MM.1S (cell line): ENCODE measurements around the gene FN3KRP.

Experiments used
- DNase-seq: peaks from one replicate; pipeline ENCODE4 v3.0.0-alpha.2; 2015
- H2AFZ ChIP-seq: fragments of 300-600 bp; sonication (generic); 2 replicates; pipeline ENCODE4 v1.6.0; 2016; ENCODE audit warnings: antibody characterized with exemption, low read length
- H3F3A ChIP-seq: fragments of 300-600 bp; sonication (generic); 2 replicates; pipeline ENCODE4 v1.6.1; 2016; ENCODE audit warnings: mild to moderate bottlenecking, antibody characterized with exemption, low read length, moderate library complexity, mixed read lengths; ENCODE audit not compliant: insufficient read depth
- H3K27ac ChIP-seq: fragments of 300-600 bp; sonication (generic); 2 replicates; pipeline ENCODE4 v1.5.1; 2016; ENCODE audit warnings: mild to moderate bottlenecking, low read length
- H3K27me3 ChIP-seq: fragments of 300-600 bp; sonication (generic); replicated peaks from 2 replicates; pipeline ENCODE4 v1.6.0; 2016; ENCODE audit warnings: low read length; ENCODE audit not compliant: insufficient read depth
- H3K36me3 ChIP-seq: fragments of 300-600 bp; sonication (generic); replicated peaks from 2 replicates; pipeline ENCODE4 v1.6.1; 2016; ENCODE audit warnings: mild to moderate bottlenecking, low read length, mixed read lengths; ENCODE audit not compliant: insufficient read depth
- H3K4me1 ChIP-seq: fragments of 300-600 bp; sonication (generic); 2 replicates; pipeline ENCODE4 v1.6.1; 2016; ENCODE audit warnings: low read length, mixed read lengths
- H3K4me2 ChIP-seq: fragments of 300-600 bp; sonication (generic); 2 replicates; pipeline ENCODE4 v1.6.0; 2016; ENCODE audit warnings: low read depth, low read length
- H3K4me3 ChIP-seq: fragments of 300-600 bp; sonication (generic); 2 replicates; pipeline ENCODE4 v1.5.1; 2016; ENCODE audit warnings: low read length, mixed read lengths
- H3K79me2 ChIP-seq: fragments of 300-600 bp; sonication (generic); 2 replicates; pipeline ENCODE4 v1.6.1; 2016; ENCODE audit warnings: mixed run types, low read length, mixed read lengths
- H3K9ac ChIP-seq: fragments of 300-600 bp; sonication (generic); 2 replicates; pipeline ENCODE4 v1.6.1; 2016; ENCODE audit warnings: low read length, mixed read lengths
- H3K9me2 ChIP-seq: fragments of 300-600 bp; sonication (generic); replicated peaks from 2 replicates; pipeline ENCODE4 v1.6.1; 2016; ENCODE audit warnings: mild to moderate bottlenecking, low read length, mixed read lengths; ENCODE audit not compliant: insufficient read depth
- H3K9me3 ChIP-seq: fragments of 300-600 bp; sonication (generic); replicated peaks from 2 replicates; pipeline ENCODE4 v1.6.1; 2016; ENCODE audit warnings: mild to moderate bottlenecking, low read length, mixed read lengths; ENCODE audit not compliant: insufficient read depth
- H4K20me1 ChIP-seq: fragments of 300-600 bp; sonication (generic); 2 replicates; pipeline ENCODE4 v1.6.1; 2016; ENCODE audit warnings: mild to moderate bottlenecking, low read length, moderate library complexity, mixed read lengths; ENCODE audit not compliant: insufficient read depth
- EZH2 ChIP-seq: fragments of 300-600 bp; sonication (generic); optimal IDR thresholded peaks from 2 replicates; pipeline ENCODE3; 2017; ENCODE audit warnings: low read depth, mild to moderate bottlenecking, antibody characterized with exemption, low read length, mixed read lengths
- EZH2phosphoT487 ChIP-seq: fragments of 300-600 bp; sonication (generic); IDR thresholded peaks from 2 replicates; pipeline ENCODE4 v1.6.1; 2018; ENCODE audit warnings: antibody characterized with exemption, low read length
- TF ChIP-seq, protein P1 (sequence below): fragments of 300-600 bp; sonication (generic); IDR thresholded peaks from 2 replicates; pipeline ENCODE4 v1.5.1; 2016; ENCODE audit warnings: antibody characterized with exemption, low read length, mixed read lengths

Gene FN3KRP

DNA sequence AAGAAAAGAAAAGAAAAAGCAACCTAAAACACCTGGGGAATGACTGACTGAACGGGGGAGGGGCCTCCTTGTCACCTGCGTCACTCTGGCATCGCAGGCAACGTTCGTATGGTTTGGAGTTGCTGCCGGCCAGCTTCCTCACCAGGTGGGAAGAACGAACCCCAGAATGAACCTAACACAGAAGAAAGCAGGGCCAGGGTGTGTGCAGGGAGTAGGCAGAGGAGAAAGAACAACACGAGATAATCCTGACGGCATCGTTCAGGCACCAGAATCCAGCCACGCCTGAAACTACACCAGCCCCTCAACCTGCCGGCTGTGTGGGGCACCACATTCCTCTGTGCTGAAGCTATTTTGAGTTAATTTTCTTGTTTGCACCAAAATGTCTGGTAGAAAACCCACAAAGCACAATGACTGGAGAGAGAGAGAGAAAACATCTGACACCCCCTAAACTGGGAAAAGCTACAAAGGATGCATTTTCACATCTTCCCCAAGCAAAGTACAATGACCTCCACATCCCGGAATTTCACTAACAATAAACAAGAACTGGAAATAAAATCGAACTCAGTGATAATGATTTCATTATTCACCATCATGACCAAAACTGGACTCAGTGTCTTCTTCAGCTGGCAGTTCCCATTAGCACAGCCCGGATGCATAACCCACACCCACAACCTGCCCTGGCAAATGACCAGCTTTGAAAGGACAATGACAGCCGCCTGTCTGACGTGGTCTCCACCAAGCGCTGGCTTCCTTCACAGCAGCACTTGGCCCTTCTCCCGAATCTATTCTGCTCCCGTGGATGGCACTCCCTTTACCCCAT, 41.6 kb upstream of the FN3KRP start:
- no peak overlapping the region for H3K4me3 ChIP-seq
- no peaks in the 10 kb centered on the region for H3F3A ChIP-seq
- DNase-seq, result no peak
- H2AFZ ChIP-seq, result no peak overlapping the region
- H3K9ac ChIP-seq, result no peak overlapping the region
- H3K4me1 ChIP-seq, result no peaks in the 10 kb centered on the region
- no peaks in the 10 kb centered on the region for H3K79me2 ChIP-seq
- no peaks in the 10 kb centered on the region for H3K9me3 ChIP-seq
- no peak overlapping the region for H3K4me2 ChIP-seq
- no peaks in the 10 kb centered on the region for H3K36me3 ChIP-seq
- H4K20me1 ChIP-seq, result no peaks in the 10 kb centered on the region
- TF ChIP-seq EZH2 (no peak), EZH2phosphoT487 (no peak)
- TF ChIP-seq, protein P1, sequence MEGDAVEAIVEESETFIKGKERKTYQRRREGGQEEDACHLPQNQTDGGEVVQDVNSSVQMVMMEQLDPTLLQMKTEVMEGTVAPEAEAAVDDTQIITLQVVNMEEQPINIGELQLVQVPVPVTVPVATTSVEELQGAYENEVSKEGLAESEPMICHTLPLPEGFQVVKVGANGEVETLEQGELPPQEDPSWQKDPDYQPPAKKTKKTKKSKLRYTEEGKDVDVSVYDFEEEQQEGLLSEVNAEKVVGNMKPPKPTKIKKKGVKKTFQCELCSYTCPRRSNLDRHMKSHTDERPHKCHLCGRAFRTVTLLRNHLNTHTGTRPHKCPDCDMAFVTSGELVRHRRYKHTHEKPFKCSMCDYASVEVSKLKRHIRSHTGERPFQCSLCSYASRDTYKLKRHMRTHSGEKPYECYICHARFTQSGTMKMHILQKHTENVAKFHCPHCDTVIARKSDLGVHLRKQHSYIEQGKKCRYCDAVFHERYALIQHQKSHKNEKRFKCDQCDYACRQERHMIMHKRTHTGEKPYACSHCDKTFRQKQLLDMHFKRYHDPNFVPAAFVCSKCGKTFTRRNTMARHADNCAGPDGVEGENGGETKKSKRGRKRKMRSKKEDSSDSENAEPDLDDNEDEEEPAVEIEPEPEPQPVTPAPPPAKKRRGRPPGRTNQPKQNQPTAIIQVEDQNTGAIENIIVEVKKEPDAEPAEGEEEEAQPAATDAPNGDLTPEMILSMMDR, result no peak
- H3K27me3 ChIP-seq, result no peaks in the 10 kb centered on the region
- no peaks in the 10 kb centered on the region for H3K9me2 ChIP-seq
- no peak overlapping the region for H3K27ac ChIP-seq

DNA sequence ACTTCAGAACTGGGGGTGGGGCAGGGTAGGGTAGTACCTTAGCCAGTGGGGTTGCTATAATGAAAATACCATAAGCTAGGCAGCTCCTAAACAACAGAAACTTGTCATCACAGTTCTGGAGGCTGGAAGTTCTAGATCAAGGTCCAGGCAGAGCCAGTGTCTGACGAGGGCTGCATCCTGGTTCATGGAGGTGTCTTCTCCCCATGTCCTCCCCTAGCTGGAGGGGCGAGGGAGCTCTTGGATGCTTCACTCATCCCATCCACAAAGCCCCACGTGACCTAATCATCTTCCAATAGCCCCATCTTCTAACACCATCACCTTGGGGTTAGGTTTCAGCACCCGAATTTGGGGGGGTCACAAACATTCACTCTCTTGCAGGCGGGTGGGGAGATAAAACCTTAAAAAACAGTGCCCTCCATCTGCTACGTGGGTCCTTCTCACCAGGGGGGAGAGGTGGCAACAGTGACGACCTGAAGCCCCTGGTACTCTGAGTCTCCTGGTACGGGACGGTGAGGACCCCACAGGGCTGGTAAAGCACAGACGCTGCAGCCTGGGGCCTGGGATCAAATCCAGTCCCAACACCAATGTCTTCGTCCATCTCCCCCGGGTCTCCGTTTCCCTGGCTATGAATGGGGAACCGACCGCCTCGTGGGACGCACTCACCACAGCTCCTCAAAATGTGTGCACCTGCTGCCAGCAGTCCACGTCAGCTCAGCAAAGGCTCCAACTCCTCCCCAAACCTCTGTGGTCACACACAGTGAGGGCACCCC, 40.8 kb upstream of the FN3KRP start:
- no peaks in the 10 kb centered on the region for H3K79me2 ChIP-seq
- H3K27ac ChIP-seq, result no peak overlapping the region
- no peak overlapping the region for H2AFZ ChIP-seq
- no peaks in the 10 kb centered on the region for H3K4me1 ChIP-seq
- H3K4me3 ChIP-seq, result no peak overlapping the region
- no peaks in the 10 kb centered on the region for H3K27me3 ChIP-seq
- H4K20me1 ChIP-seq, result no peaks in the 10 kb centered on the region
- no peaks in the 10 kb centered on the region for H3K9me3 ChIP-seq
- no peak for DNase-seq
- no peaks in the 10 kb centered on the region for H3K9me2 ChIP-seq
- no peak overlapping the region for H3K4me2 ChIP-seq
- TF ChIP-seq EZH2phosphoT487 (no peak), EZH2 (no peak)
- TF ChIP-seq, protein P1, result no peak
- no peaks in the 10 kb centered on the region for H3K36me3 ChIP-seq
- H3K9ac ChIP-seq, result no peak overlapping the region
- H3F3A ChIP-seq, result no peaks in the 10 kb centered on the region

DNA sequence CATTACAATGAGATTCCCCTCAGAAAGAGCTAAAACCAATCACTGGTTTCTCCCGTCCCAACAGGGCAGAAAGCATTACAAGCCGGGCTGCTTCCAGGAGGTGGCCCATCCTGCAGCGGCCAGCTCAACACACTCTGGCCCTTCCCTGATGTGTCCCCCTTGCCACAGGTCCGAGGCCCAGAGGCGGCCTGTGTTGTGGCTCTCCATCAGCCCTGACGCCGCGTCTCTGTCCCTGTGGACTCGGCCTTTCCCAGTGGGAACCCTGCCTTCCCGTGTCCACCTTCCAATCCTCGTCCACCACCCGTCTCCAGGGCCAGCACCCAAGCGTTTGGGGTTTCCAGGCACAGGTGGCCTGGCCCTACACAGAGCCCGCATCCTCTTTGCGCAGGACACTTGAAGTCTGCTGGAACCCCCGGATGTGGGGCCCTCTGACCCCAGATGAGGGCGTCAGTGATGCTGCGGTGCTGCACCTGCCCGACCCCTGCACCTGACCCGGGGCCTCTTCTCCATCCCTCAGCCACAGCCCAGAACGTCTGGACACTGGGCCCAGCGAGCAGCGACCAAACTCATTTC, 39.1 kb upstream of the FN3KRP start:
- Histone ChIP-seq H3F3A (no peaks in the 10 kb centered on the region), H2AFZ (no peak overlapping the region), H3K9ac (no peak overlapping the region), H3K4me2 (no peak overlapping the region), H3K27me3 (no peaks in the 10 kb centered on the region), H3K4me1 (no peaks in the 10 kb centered on the region), H3K9me2 (no peaks in the 10 kb centered on the region), H3K27ac (no peak overlapping the region), H3K4me3 (no peak overlapping the region), H4K20me1 (no peaks in the 10 kb centered on the region), H3K9me3 (no peaks in the 10 kb centered on the region), H3K79me2 (no peaks in the 10 kb centered on the region), H3K36me3 (no peaks in the 10 kb centered on the region)
- no peak for DNase-seq
- no peak for TF ChIP-seq EZH2phosphoT487
- TF ChIP-seq, protein P1, result no peak
- no peak for TF ChIP-seq EZH2
